ENCODE measurements around the gene ADAM22.

Gene ADAM22

GRCh38 chr7:88062238-88062637 lies 128.2 kb downstream of the ADAM22 start:
- CTCF ChIA-PET, result no interaction called here
- H3K4me3 ChIP-seq (ENCODE audit: low read depth, low read length), result no peak overlapping the region
- DNase-seq (ENCODE audit: low read depth, low spot score), result no peak
- no peak for TF ChIP-seq CTCF (IDR thresholded peaks at IDR 0.05; ENCODE audit: insufficient read depth, low read length, missing control alignments)
- POLR2A ChIA-PET, result no interaction called here

- ChIA-PET CTCF (no interaction called here), POLR2A (no interaction called here)
- H3K4me3 ChIP-seq (ENCODE audit: low read depth, low read length), result no peak overlapping the region
- no peak for TF ChIP-seq CTCF (IDR thresholded peaks at IDR 0.05; ENCODE audit: insufficient read depth, low read length, missing control alignments)
- DNase-seq (ENCODE audit: low read depth, low spot score), result no peak
Observed at GRCh38 chr7:88069093-88069492, 135.0 kb downstream of the ADAM22 start.

GRCh38 chr7:88071994-88072714 lies 138.1 kb downstream of the ADAM22 start:
- no peak overlapping the region for H3K4me3 ChIP-seq (ENCODE audit: low read depth, low read length)
- ChIA-PET CTCF (no interaction called here), POLR2A (no interaction called here)
- no peak for DNase-seq (ENCODE audit: low read depth, low spot score)
- no peak for TF ChIP-seq CTCF (IDR thresholded peaks at IDR 0.05; ENCODE audit: insufficient read depth, low read length, missing control alignments)

- TF ChIP-seq CTCF (IDR thresholded peaks at IDR 0.05; ENCODE audit: insufficient read depth, low read length, missing control alignments), result no peak
- CTCF ChIA-PET, result no interaction called here
- H3K4me3 ChIP-seq (ENCODE audit: low read depth, low read length), result no peak overlapping the region
- POLR2A ChIA-PET, result no interaction called here
- no peak for DNase-seq (ENCODE audit: low read depth, low spot score)
Observed at GRCh38 chr7:88072715-88073055, 138.6 kb downstream of the ADAM22 start.

- no peak for DNase-seq (ENCODE audit: low read depth, low spot score)
- POLR2A ChIA-PET, result no interaction called here
- CTCF ChIA-PET, result no interaction called here
- no peak for TF ChIP-seq CTCF (IDR thresholded peaks at IDR 0.05; ENCODE audit: insufficient read depth, low read length, missing control alignments)
- no peak overlapping the region for H3K4me3 ChIP-seq (ENCODE audit: low read depth, low read length)
Observed at GRCh38 chr7:88073626-88074025, 139.6 kb downstream of the ADAM22 start.

GRCh38 chr7:88075216-88075615 lies 141.2 kb downstream of the ADAM22 start:
- ChIA-PET POLR2A (no interaction called here), CTCF (no interaction called here)

More at GRCh38 chr7:88075216-88075615, 141.2 kb downstream of the ADAM22 start:
- no peak for DNase-seq (ENCODE audit: low read depth, low spot score)
- no peak overlapping the region for H3K4me3 ChIP-seq (ENCODE audit: low read depth, low read length)
- no peak for TF ChIP-seq CTCF (IDR thresholded peaks at IDR 0.05; ENCODE audit: insufficient read depth, low read length, missing control alignments)
